GM21515 (cell line): ENCODE data around the gene WBP2.
"Not testable (repeated sequence)": the region's sequence is repeated elsewhere in the genome, so short reads cannot be mapped to it uniquely, and the experiment has no call there.

Experiments
- ATAC-seq: cut with Tn5 transposase; IDR thresholded peaks from one replicate; pipeline ENCODE4 v1.9.1; 2021; ENCODE audit not compliant: unreplicated experiment

Gene WBP2

DNA sequence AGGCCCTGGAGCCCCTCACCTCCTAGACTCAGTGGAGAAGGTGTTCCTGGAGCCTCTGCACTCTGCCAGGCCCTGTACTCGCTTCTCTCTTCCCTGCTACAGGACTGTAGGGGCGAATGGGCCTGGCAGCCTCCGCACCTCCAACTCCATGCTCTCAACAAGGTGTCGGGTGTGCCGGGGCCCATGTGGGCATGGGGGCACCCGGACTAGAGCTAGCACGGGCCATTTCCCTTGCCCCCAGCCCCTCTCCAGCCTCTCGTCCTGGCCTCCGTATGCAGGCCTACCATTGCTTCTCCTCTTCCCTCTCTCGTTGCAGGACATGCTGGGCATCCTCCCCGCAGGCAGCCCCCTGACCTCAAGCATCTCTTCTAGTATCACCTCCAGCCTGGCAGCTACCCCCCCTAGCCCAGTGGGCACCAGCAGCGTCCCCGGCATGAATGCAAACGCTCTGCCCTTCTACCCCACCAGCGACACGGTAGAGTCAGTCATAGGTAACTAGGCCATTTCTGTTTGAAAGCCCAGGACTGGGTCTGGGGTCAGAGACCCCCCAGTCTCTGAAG lies 36.7 kb downstream of the WBP2 start:
- ATAC-seq: no peak

DNA sequence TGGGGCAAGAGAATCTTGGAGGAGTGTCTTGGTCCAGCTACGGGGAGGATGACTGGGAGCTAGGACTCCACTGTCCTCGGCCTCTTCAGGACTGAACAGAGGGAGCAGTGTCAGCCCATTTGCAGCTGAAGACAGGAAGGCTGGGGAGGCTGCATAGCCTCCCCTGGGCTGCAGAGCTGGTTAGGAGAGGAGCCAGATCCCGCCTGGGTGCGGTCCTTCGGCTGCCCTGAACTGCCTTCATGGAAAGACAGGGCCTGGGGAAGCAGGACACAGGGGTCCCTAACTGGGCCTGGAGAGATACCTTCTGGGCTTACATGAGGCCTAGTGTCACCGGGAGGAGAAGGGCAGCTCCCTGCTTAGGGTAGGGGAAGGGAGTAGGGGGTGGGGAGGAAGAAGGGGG lies 37.6 kb downstream of the WBP2 start:
- ATAC-seq: no peak

DNA sequence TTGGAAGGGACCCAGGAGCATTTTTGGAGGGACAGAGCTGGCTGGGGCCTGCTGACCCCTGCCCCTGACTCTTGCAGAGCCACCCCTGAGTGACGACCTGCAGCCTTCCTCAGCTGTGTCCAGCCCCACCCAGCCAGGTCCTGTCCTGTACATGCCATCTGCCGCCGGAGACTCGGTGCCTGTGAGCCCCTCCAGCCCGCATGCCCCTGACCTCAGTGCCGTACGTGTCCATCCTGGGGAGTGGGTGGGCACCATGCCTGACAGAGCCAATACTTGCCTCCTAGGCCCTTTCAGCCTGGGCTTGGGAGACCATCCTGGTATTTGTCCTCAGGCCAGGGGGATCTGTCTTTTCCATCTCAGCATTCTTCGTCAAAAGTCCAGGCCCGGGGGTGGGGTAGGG lies 38.4 kb downstream of the WBP2 start:
- ATAC-seq: no peak

DNA sequence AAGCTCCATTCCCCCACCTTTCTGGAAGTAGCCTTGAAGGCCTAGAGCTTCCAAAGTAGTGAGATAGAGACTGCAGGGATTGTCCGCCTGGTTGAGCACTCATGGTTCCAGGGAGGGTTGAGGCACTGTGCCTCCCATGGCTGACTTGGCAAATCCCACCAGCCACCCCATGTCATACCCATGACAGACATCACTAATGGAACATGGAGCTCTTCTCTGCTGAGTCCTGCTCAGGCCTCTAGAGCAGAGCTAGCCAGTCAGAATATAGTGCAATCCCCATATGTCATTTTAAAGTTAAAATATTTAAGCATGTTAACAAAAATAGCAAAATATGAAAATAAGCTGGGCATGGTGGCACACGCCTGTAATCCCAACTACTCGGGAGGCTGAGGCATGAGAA lies 39.7 kb downstream of the WBP2 start:
- ATAC-seq: no peak

DNA sequence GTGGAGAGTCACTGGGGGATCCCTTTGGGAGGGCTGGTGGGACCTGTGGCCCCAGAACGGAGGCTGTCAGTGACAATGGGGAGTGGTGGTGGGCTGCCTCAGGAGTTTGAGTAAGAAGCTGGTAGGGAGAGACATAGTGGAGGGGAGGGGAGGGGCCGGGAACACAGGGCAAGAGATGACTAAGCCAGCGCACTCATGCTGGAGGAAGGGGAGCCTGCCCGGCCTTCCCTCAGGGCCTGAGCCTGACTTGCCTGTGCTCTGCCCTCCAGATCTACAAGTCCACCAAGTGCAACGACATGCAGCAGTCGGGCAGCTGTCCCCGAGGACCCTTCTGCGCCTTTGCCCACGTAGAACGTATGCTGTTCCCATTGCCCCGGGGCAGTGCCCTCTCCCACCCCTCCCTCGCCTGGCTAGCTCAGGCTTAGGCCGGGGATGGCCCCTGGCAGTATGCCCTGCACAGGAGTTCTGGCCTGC lies 40.2 kb downstream of the WBP2 start:
- ATAC-seq: no peak

DNA sequence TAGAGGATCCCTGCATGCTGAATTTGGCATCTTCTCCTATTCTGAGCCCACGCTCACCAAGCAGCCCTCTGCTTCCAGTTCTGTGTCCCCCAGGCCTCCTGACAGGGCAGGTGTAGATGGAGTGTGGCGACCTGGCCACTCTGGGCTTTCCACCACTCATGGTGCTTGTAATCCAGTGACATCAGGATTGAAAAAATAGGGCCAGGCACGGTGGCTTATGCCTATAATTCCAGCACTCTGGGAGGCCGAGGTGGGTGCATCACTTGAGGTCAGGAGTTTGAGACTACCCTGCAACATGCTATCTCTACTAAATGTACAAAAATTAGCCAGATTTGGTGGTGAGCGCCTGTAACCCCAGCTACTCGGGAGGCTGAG lies 41.1 kb downstream of the WBP2 start:
- ATAC-seq: no peak

DNA sequence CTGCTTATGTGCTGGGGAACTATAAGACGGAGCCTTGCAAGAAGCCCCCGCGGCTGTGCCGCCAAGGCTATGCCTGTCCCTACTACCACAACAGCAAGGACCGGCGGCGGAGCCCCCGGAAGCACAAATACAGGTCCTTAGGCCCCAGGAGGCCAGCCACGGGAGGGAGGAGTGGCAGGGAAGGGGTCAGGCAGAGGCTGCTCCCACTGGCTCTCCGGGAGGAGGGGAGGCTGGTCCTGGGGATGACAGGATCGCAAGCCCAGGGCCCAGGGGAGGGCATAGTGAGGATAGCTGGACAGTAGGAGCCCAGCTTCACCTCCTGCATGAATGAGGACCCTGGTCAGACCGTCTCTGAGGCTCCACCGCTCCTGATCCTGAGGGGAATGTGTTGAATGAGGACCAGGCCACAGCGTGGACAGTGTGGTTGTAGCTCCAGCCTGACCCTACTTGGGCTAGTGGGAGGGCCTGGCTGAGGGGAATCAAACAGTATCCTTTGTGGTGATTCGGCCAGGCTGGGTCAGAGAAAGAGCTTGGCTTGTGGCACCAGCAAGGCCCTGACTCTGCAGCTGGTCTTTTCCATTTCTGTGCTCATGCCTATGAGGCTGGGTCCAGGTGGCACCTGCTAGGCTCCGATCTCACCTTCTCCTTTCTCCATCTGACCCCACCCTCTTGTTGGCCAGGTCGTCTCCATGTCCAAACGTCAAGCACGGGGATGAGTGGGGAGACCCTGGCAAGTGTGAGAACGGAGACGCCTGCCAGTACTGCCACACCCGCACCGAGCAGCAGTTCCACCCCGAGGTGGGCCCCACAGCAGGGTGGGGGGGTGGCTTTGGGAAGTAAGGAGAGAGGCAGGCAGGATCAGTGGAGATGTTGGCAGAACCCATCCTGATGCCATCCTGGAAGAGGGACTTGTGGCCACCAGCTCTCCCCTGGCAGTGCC lies 41.8 kb downstream of the WBP2 start:
- no peak for ATAC-seq

DNA sequence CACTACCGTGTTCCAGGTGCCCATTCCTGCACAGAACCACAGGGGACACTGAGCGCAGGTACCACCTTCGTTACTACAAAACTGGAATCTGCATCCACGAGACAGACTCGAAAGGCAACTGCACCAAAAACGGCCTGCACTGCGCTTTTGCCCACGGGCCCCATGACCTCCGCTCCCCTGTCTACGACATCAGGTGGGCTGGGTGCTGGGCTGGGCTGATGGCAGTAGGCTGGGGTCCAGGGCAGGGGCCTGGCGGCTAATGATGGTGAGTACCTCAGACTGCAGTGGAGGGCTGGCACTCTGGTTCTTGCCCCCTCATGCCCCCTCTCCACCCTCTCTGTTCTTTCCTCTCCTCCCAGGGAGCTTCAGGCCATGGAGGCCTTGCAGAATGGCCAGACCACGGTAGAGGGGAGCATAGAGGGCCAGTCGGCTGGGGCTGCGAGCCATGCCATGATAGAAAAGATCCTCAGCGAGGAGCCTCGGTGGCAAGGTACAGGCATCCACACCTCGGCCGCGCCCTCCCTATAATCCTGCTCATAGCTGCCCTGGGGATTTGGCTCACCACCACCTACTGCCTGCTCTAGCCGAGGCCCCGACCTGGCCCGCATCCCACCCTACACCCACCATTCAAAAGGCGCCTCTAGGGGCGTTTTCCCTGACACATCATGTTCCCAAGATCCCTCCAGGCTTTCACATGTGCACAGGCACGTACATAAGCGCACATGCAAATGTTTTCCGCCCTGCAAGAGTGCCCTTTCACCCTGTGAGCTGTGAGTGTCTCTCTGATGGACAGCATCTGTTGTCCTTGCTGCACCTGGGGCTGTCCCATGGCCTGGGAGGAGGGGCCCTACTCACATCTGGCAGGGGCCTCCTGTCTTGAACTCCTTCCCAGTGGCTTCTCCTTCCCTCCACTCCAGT lies 42.8 kb downstream of the WBP2 start:
- no peak for ATAC-seq

DNA sequence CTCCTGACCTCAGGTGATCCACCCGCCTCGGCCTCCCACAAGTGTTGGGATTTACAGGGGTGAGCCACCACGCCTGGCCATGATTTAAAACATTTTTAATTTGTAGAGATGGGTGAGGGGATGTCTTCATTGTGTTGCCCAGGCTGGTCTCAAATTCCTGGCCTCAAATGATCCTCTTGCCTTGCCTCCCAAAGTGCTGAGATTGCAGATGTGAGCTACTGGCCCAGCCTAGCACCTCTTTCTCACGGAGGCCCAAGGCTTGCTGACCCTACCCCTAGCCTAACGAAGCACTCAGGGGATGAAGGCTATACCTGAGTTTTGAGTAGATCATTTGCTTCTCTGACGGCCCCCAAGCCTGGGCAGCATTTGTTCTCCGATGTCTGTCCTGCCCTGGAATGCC lies 44.0 kb downstream of the WBP2 start:
- ATAC-seq: no peak

DNA sequence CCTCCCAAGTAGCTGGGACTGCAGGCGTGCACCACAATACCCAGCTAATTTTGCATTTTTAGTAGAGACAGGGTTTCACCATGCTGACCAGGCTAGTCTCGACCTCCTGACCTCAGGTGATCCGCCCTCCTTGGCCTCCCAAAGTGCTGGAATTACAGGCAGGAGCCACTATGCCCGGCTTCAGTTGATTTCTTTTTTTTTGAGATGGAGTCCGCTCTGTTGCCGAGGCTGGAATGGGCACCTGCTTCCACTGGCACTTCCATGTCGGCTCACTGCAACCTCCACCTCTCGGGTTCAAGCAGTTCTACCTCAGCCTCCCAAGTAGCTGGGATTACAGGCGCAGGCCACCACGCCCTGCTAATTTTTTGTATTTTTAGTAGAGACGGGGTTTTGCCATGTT lies 44.4 kb downstream of the WBP2 start:
- ATAC-seq: not testable (repeated sequence)

DNA sequence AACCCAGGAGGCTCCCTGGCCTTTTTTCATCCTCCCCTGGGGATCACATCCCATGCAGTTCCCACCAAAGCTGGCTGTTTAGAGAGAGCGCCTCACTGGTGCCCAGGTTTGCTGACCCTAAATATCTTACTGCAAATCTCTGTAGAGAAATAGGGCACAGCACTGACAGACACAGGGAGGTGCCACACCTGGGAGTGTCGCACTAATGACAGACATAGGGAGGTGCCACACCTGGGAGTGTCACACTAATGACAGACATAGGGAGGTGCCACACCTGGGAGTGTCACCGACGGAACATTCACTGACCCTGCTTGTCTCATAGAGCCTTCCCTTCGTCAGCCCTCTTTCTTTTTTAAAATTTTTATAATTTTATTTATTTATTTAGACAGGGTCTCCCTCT lies 44.9 kb downstream of the WBP2 start:
- no peak for ATAC-seq

DNA sequence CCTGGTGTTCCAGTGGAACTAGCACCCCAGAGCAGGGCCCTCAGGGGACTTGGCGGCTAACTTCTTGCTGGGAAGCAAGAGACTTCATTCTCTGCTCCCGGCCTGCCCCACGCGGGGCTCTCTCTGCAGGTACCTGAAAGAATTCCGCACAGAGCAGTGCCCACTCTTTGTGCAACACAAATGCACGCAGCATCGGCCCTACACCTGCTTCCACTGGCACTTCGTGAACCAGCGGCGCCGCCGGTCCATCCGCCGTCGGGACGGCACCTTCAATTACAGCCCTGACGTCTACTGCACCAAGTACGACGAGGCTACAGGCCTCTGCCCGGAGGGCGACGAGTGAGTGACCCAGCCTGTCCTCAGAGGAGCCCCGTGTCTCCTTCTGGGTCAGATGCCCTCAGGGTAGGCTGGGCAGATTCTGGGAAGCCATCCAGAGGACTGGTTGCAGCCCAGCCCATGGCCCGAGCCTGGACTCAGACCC lies 45.5 kb downstream of the WBP2 start:
- ATAC-seq: no peak

DNA sequence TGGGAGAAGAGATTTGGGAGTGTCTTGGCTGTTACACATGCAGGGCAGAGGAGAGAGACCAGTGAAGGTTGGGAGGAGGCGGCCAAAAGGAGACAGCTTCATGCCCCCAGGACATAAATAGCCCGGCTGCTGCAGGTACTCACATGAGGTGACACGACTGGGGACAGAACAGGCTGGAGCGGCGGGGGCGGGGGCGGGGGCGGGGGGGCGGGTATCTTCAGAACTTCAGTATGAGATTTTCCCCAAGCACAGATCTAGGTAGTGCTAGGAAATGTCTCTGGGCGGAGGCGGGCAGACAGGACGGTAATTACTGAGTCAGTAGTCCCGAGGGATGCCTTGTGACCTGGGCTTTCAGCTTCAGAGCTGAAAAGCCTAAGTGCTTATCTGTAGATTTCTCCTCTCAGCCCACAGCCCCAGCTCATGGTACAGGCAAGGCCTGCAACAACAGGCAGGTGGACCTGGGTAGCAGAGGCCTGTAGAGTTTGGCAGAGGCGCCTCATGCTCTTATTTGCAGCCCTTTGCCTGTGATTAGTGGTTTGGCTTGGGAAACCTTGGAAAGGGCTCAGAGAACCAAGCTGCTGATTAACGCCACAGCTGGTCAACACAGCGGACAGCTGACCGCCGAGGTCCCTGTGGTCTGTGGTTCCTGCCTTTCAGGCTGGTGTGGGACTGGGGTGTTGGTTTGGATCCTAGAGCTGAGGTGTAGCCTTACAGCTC lies 46.1 kb downstream of the WBP2 start:
- no peak for ATAC-seq

DNA sequence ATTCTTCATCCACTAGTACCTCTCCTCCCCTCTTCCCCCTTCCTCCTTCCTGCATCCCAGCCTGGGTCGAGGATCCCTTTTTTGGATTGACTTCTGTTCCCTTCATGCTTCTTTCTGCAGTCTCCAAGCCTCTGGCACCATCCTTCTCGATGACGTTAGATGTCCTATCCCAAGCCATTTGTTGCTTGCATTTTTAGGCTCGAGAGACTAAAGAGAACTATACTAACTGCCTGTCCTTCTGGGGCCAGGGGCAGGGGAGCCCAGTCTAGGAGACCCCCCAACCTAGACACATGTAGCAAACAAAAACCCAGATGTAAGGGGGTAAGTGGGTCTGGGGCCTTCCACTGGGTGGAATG lies 46.6 kb downstream of the WBP2 start:
- ATAC-seq: no peak

DNA sequence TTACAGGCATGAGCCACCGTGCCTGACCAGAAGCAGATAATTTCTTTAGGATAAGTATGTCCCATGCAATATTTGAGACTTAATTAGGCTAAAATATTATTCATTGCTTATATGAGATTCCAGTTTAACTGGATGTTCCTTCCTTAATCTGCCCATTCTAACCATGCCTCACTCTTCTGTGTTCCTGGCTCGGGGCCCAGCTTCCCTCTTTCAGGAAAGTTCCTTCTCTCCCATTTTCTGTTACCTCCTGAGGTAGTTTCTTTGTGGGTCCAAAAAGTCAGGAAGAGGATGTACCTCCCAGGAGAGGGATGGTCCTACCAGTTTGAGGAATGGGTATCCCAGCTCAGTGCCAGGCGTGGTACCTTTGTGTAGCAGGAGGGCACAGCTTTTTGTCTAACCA lies 47.3 kb downstream of the WBP2 start:
- no peak for ATAC-seq

DNA sequence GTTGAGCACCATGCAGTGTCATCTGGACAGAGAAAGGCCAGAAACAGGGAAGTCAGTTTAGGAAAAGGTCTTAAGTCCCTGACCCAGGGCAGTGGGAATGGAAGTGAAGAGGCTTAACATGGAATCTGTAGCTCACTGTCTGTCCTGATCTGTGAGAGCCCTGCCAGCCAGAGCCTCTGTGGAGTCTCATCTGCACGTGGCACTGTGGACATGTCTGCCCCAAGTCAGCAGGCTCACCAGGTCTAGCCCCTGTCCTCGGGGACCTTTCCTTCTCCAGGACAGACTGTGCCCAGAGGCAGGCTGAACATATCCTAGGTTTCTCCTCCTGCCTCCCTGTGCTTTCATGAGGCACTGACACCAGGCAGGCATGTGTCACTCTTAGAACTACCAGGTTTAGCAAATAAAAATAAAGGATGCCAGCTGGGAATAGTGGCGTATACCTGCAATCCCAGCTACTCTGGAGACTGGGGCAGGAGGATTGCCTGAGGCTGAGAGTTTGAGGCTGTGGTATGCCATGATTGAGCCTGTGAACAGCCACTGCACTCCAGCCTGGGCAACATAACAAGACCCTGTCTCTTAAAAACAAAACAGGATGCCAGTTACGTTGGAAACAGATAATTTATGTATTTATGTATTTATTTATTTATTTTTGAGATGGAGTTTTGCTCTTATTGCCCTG lies 48.2 kb downstream of the WBP2 start:
- no peak for ATAC-seq

DNA sequence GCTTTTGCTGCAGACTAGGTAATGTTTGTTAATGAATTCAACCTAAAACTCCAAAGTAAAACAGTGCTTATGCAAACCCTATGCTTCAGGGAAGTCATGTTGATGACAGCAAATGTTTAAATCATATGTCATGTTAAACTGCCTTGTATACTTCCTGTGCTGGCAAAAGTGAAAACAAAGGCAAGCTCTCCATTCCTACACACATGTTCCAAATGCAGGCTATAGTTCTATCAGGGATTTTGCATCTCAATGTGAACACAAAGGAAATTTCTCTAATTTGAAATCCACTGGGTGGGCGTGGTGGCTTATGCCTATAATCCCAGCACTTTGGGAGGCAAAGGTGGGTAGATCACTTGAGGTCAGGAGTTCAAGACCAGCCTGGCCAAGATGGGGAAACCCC lies 51.3 kb downstream of the WBP2 start:
- ATAC-seq: no peak

DNA sequence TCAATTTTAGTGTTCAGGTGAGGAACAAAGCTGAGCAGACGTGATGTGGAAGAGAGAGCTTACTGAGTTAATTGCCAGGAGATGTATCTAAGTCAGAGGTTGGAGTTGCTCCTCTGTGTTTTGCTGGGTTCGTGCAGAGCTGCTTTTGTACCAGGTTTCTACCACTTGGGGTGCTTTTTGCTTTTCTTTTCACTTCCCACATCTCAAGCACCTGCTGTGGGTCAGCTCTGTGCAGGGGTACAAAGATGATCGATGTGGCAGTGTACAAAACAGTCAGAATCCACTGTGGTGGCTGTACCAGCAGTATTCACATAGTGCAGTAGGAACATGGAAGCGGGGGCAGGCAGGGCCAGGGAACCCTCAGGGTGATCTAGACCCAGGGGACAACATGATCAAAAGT lies 55.7 kb downstream of the WBP2 start:
- ATAC-seq: no peak

DNA sequence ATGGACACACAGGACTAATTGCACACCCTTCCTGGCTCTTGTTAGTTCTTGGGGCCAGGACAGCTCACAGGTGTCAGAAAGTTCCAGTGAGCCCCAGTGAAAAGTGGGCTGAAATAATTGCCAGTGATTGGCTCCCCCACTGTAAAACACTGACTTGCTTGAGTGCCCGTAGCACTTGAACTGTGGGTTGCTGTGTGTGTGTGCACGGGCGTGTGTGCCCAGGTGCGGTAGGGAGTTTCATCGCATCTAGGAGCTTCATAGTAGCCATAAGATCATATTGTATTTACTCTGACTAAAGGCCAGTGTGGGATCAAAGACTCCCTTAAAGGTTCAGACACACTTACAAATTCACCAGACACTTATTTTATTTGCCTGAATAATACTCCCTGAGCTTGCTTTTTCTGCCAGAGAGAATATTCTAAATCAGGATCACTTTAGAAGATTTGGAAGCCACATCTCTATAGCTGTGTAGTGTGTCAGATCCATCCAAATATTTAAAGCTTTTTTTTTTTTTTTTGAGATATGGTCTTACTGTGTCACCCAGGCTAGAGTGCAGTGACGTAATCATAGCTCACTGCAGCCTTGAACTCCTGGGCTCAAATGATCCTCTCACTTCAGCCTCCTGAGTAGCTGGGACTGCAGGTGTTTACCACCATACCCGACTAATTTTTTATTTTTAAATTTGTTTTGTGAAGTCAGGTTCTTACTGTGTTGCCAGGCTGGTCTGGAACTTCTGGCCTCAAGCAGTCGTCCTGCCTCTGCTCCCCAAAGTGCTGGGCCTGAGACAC lies 59.1 kb downstream of the WBP2 start:
- ATAC-seq: no peak
